Measurements from ENCODE around the gene IL17RC.

DNA sequence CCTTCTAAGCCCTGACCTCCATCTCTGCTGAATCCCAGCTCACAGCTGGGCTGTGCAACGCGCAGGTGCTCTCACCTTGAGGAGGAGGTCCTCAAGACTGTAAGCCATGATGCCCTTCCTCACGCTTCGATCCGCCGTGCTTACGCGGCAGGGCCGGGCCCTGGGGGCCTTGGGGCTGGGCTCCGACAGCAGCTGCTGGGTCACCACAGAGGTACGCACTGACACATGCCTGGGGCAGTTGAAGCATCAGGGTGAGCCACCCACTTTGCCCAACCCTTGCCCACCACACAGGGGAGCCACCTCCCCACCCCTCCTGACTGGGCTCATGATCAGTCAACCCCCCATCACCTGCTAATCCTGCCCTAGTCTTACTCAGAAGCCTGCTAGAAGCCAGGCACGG is 39.9 kb upstream of the IL17RC start:
- no peak for TF ChIP-seq POLR2A (IDR thresholded peaks at IDR 0.05)
- peak in 1 of 7 experiments; percentile 10 for TF ChIP-seq CTCF (IDR thresholded peaks at IDR 0.05)

Measured in body of pancreas (tissue), 4 donors.